ENCODE measurements around the gene GATAD2B. TPM values are rescaled to one million over a fixed set of nuclear protein-coding genes. Genes with fewer than 3 reads are reported as not detected.

The GATAD2B gene
- total and polyA plus RNA-seq, 9 donors, result 11.2 to 73.0 (median 55.8) TPM

GRCh38 chr1:153938996-153939395 is 16.2 kb upstream of the GATAD2B start:
- H3K9me3 ChIP-seq, result no peaks in the 10 kb centered on the region
- no peaks in the 10 kb centered on the region for H3K36me3 ChIP-seq
- no peak overlapping the region for H3K27ac ChIP-seq
- no peaks in the 10 kb centered on the region for H3K4me1 ChIP-seq (ENCODE audit: insufficient read depth)
- H3K4me3 ChIP-seq, result no peak overlapping the region
- TF ChIP-seq POLR2A (IDR thresholded peaks at IDR 0.05) (no peak), CTCF (IDR thresholded peaks at IDR 0.05) (no peak)
- DNase-seq, result peak in 1 of 5 donors; percentile 20
- intact Hi-C loops (cut with DNase I), result no loop called here
- no peaks in the 10 kb centered on the region for H3K27me3 ChIP-seq
- WGBS, 3 donors, result 76 to 78% (median 78%) methylated on average over 3 of the region's 3 CpGs

- no peaks in the 10 kb centered on the region for H3K36me3 ChIP-seq
- DNase-seq, result peak in 1 of 5 donors; percentile 21
- H3K27ac ChIP-seq, result no peak overlapping the region
- no peak for TF ChIP-seq CTCF (IDR thresholded peaks at IDR 0.05)
- TF ChIP-seq EP300 (IDR thresholded peaks at IDR 0.05), result no peak
- TF ChIP-seq POLR2A (IDR thresholded peaks at IDR 0.05), result no peak
- intact Hi-C loops (cut with DNase I), result no loop called here
- no peaks in the 10 kb centered on the region for H3K9me3 ChIP-seq
- H3K4me1 ChIP-seq (ENCODE audit: insufficient read depth), result no peaks in the 10 kb centered on the region
- no peaks in the 10 kb centered on the region for H3K27me3 ChIP-seq
- 92 to 94% (median 94%) methylated on average over 10 of the region's 10 CpGs for WGBS, 3 donors
- no peak overlapping the region for H3K4me3 ChIP-seq
Observed at GRCh38 chr1:153937331-153937730, 14.6 kb upstream of the GATAD2B start.

GRCh38 chr1:153936011-153936802 is 13.4 kb upstream of the GATAD2B start:
- no peak overlapping the region for H3K4me3 ChIP-seq
- no peaks in the 10 kb centered on the region for H3K9me3 ChIP-seq
- no peaks in the 10 kb centered on the region for H3K4me1 ChIP-seq (ENCODE audit: insufficient read depth)
- 92 to 93% (median 93%) methylated on average over 12 of the region's 12 CpGs for WGBS, 3 donors
- H3K27me3 ChIP-seq, result no peaks in the 10 kb centered on the region
- intact Hi-C loops (cut with DNase I), result no loop called here
- no peak for TF ChIP-seq EP300 (IDR thresholded peaks at IDR 0.05)
- TF ChIP-seq POLR2A (IDR thresholded peaks at IDR 0.05), result no peak
- no peak for TF ChIP-seq CTCF (IDR thresholded peaks at IDR 0.05)
- DNase-seq, result peak in 1 of 5 donors; percentile 30
- H3K27ac ChIP-seq, result no peak overlapping the region
- no peaks in the 10 kb centered on the region for H3K36me3 ChIP-seq

- 91 to 97% (median 93%) methylated on average over 9 of the region's 9 CpGs for WGBS, 3 donors
- peak in 1 of 5 donors; percentile 18 for DNase-seq
- intact Hi-C loops (cut with DNase I), result no loop called here
- Histone ChIP-seq H3K9me3 (no peaks in the 10 kb centered on the region), H3K4me1 (ENCODE audit: insufficient read depth) (no peaks in the 10 kb centered on the region), H3K36me3 (no peaks in the 10 kb centered on the region), H3K4me3 (no peak overlapping the region), H3K27ac (no peak overlapping the region), H3K27me3 (no peaks in the 10 kb centered on the region)
- no peak for TF ChIP-seq POLR2A (IDR thresholded peaks at IDR 0.05)
- TF ChIP-seq EP300 (IDR thresholded peaks at IDR 0.05), result no peak
- TF ChIP-seq CTCF (IDR thresholded peaks at IDR 0.05), result no peak
Observed at GRCh38 chr1:153934746-153935145, 12.0 kb upstream of the GATAD2B start.

Data from ovary (tissue), 9 donors.